Liver (tissue), 9 donors: Measurements from ENCODE around the gene TRIM38. TPM values are rescaled to one million over a fixed set of nuclear protein-coding genes. Genes with fewer than 3 reads are reported as not detected.
"Not testable (repeated sequence)": the region's sequence is repeated elsewhere in the genome, so short reads cannot be mapped to it uniquely, and the experiment has no call there.

Source experiments
- DNase-seq: peaks from one replicate; pipeline ENCODE4 v3.0.0-alpha.2; 2017; ENCODE audit warnings: low spot score
- H3K27ac ChIP-seq, 2 donors: one replicate each; pipeline ENCODE4 v1.7.0; 2013; ENCODE audit warnings: inconsistent platforms in 2 of 2, low read length in 2 of 2, control low read depth in 1 of 2, low read depth in 1 of 2, mild to moderate bottlenecking in 1 of 2
- H3K27me3 ChIP-seq, 4 donors: one replicate each; pipeline versions ENCODE4 v1.6.1 to v1.7.0; 2013; ENCODE audit warnings: low read length in 3 of 4, inconsistent platforms in 1 of 4, mild to moderate bottlenecking in 1 of 4, moderate library complexity in 1 of 4; ENCODE audit not compliant: control insufficient read depth in 4 of 4, insufficient read depth in 4 of 4
- H3K36me3 ChIP-seq, 4 donors: one replicate each; pipeline versions ENCODE4 v1.6.1 to v1.7.0; 2013; ENCODE audit warnings: low read length in 3 of 4, mild to moderate bottlenecking in 3 of 4, low read depth in 1 of 4, moderate library complexity in 1 of 4; ENCODE audit not compliant: control insufficient read depth in 4 of 4, insufficient read depth in 3 of 4
- H3K4me1 ChIP-seq, 4 donors: one replicate each; pipeline versions ENCODE4 v1.6.1 to v1.7.0; 2013; ENCODE audit warnings: low read length in 3 of 4, mild to moderate bottlenecking in 3 of 4, moderate library complexity in 1 of 4; ENCODE audit not compliant: control insufficient read depth in 4 of 4, insufficient read depth in 4 of 4
- H3K4me3 ChIP-seq, 3 donors: one replicate each; pipeline versions ENCODE4 v1.6.1 to v1.7.0; 2013; ENCODE audit warnings: low read length in 3 of 3, control low read depth in 1 of 3, low read depth in 1 of 3, mild to moderate bottlenecking in 1 of 3
- H3K9ac ChIP-seq, 2 donors: one replicate each; pipeline ENCODE4 v1.7.0; 2013; ENCODE audit warnings: low read length in 2 of 2, mild to moderate bottlenecking in 2 of 2, moderate library complexity in 2 of 2, control low read depth in 1 of 2, low read depth in 1 of 2
- H3K9me3 ChIP-seq, 4 donors: one replicate each; pipeline versions ENCODE4 v1.6.1 to v1.7.0; 2013; ENCODE audit warnings: low read length in 3 of 4; ENCODE audit not compliant: control insufficient read depth in 4 of 4
- ATF3 ChIP-seq: IDR thresholded peaks from 2 replicates; pipeline ENCODE4 v1.6.1; 2016; ENCODE audit warnings: antibody characterized with exemption
- CTCF ChIP-seq: fragments of 150-350 bp; IDR thresholded peaks from 2 replicates; pipeline ENCODE4 v1.5.1; 2017; ENCODE audit warnings: improper control_type of control experiment, low read depth, low read length; ENCODE audit not compliant: missing input control
- EGR1 ChIP-seq, 2 donors: IDR thresholded peaks; 2 replicates each; pipeline ENCODE4 v1.6.1; 2016 to 2018; ENCODE audit warnings: antibody characterized with exemption in 2 of 2, low read depth in 2 of 2
- FOXA1 ChIP-seq: IDR thresholded peaks from 2 replicates; pipeline ENCODE4 v1.6.1; 2016; ENCODE audit warnings: antibody characterized with exemption
- FOXA2 ChIP-seq: IDR thresholded peaks from 2 replicates; pipeline ENCODE4 v1.6.1; 2016; ENCODE audit warnings: antibody characterized with exemption
- GABPA ChIP-seq, 2 donors: IDR thresholded peaks in 1 of 2; conservative IDR thresholded peaks in 1 of 2; 2 replicates each; pipeline ENCODE4 v1.6.1; 2016; ENCODE audit warnings: antibody characterized with exemption in 2 of 2, mild to moderate bottlenecking in 1 of 2, moderate library complexity in 1 of 2
- HNF4A ChIP-seq, 2 donors: conservative IDR thresholded peaks; 2 replicates each; pipeline ENCODE4 v1.6.1; 2016; ENCODE audit warnings: antibody characterized with exemption in 2 of 2, mild to moderate bottlenecking in 2 of 2
- HNF4G ChIP-seq: IDR thresholded peaks from 2 replicates; pipeline ENCODE4 v1.6.1; 2016; ENCODE audit warnings: antibody characterized with exemption
- JUND ChIP-seq, 2 donors: IDR thresholded peaks; 2 replicates each; pipeline ENCODE4 v1.6.1; 2016; ENCODE audit warnings: antibody characterized with exemption in 2 of 2
- MAX ChIP-seq: IDR thresholded peaks from 2 replicates; pipeline ENCODE4 v1.6.1; 2016; ENCODE audit warnings: antibody characterized with exemption
- NR2F2 ChIP-seq: IDR thresholded peaks from 2 replicates; pipeline ENCODE4 v1.6.1; 2016; ENCODE audit warnings: antibody characterized with exemption
- RAD21 ChIP-seq, 2 donors: IDR thresholded peaks; 2 replicates each; pipeline ENCODE4 v1.6.1; 2016; ENCODE audit warnings: antibody characterized with exemption in 2 of 2, mild to moderate bottlenecking in 2 of 2
- REST ChIP-seq: IDR thresholded peaks from 2 replicates; pipeline ENCODE4 v1.6.1; 2016; ENCODE audit warnings: antibody characterized with exemption, mild to moderate bottlenecking
- RXRA ChIP-seq, 2 donors: IDR thresholded peaks; 2 replicates each; pipeline ENCODE4 v1.6.1; 2017 to 2018; ENCODE audit warnings: antibody characterized with exemption in 2 of 2, mild to moderate bottlenecking in 1 of 2
- SP1 ChIP-seq: IDR thresholded peaks from 2 replicates; pipeline ENCODE4 v1.6.1; 2018; ENCODE audit warnings: antibody characterized with exemption, mild to moderate bottlenecking
- TAF1 ChIP-seq: conservative IDR thresholded peaks from 2 replicates; pipeline ENCODE4 v1.6.1; 2016; ENCODE audit warnings: antibody characterized with exemption, mild to moderate bottlenecking
- YY1 ChIP-seq: IDR thresholded peaks from 2 replicates; pipeline ENCODE4 v1.6.1; 2016; ENCODE audit warnings: antibody characterized with exemption, mild to moderate bottlenecking
- ZBTB33 ChIP-seq: IDR thresholded peaks from 2 replicates; pipeline ENCODE4 v1.6.1; 2016; ENCODE audit warnings: antibody characterized with exemption
- WGBS: extraction: QIAGEN DNeasy Blood & Tissue Kit; methylation state at CpG from one replicate; pipeline ENCODE4 v1.1.7; 2013; 5-methylcytosine and 5-hydroxymethylcytosine counted together
- polyA plus RNA-seq, 2 donors: library from polyadenylated mRNA; stranded (reverse) in 1 of 2; unstranded in 1 of 2; fragments of 200-250 nt in 1 of 2; fragments of >200 nt in 1 of 2; fragmentation: Nextera tagmentation in 1 of 2; extraction: Ambion mirVana in 1 of 2; gene quantifications; one replicate each; pipeline versions ENCODE4 v1.2.1 to v1.2.3, GENCODE V29; 2013 to 2015
- total RNA-seq, 2 donors: library from RNA; depleted of rRNA; stranded (reverse); fragments of >200 nt; gene quantifications; one replicate each; pipeline ENCODE4 v1.2.3, GENCODE V29; 2014
- donor health status: healthy.
- donor health status: healthy.
- donor health status: healthy.
- donor health status: healthy.
- donor health status: healthy.

Gene TRIM38
- total and polyA plus RNA-seq, 4 donors = 1.5 to 3.9 (median 2.9) TPM

- TF ChIP-seq REST (no peak), RXRA (IDR thresholded peaks at IDR 0.05) (no peak), RAD21 (IDR thresholded peaks at IDR 0.05) (no peak)
Measured at GRCh38 chr6:25946631-25947030, 16.0 kb upstream of the TRIM38 start (continued).

- H3K4me1 ChIP-seq, H3K36me3 ChIP-seq, H3K27ac ChIP-seq, H3K9me3 ChIP-seq, H3K4me3 ChIP-seq, H3K9ac ChIP-seq, H3K27me3 ChIP-seq, DNase-seq: not testable (repeated sequence)
- WGBS = 98% methylated on average over 3 of the region's 3 CpGs
Measured at GRCh38 chr6:25947492-25947891, 15.1 kb upstream of the TRIM38 start.

- H3K4me3 ChIP-seq = no peak overlapping the region
- DNase-seq = no peak
- no peaks in the 10 kb centered on the region for H3K4me1 ChIP-seq
- no peaks in the 10 kb centered on the region for H3K9me3 ChIP-seq
- H3K27ac ChIP-seq = no peak overlapping the region
- H3K9ac ChIP-seq = no peak overlapping the region
- no peaks in the 10 kb centered on the region for H3K27me3 ChIP-seq
- no peak for TF ChIP-seq NR2F2
- no peak for TF ChIP-seq GABPA (IDR thresholded peaks at IDR 0.05 in 1 of 2, conservative IDR thresholded peaks at IDR 0.05 in 1 of 2)
- TF ChIP-seq HNF4G = no peak
- no peak for TF ChIP-seq ATF3
- TF ChIP-seq FOXA1 = no peak
- TF ChIP-seq REST = no peak
- no peak for TF ChIP-seq SP1
- no peak for TF ChIP-seq RAD21 (IDR thresholded peaks at IDR 0.05)
- no peak for TF ChIP-seq EGR1 (IDR thresholded peaks at IDR 0.05; ENCODE audit: low read depth in 2 of 2)
- no peak for TF ChIP-seq MAX
- TF ChIP-seq RXRA (IDR thresholded peaks at IDR 0.05) = no peak
- TF ChIP-seq JUND (IDR thresholded peaks at IDR 0.05) = no peak
- no peak for TF ChIP-seq HNF4A (conservative IDR thresholded peaks at IDR 0.05)
- no peak for TF ChIP-seq FOXA2
- TF ChIP-seq YY1 = no peak
- no peak for TF ChIP-seq CTCF
- TF ChIP-seq ZBTB33 = no peak
- TF ChIP-seq TAF1 = no peak
- WGBS = 85% methylated on average over 1 of the region's 1 CpG
- no peaks in the 10 kb centered on the region for H3K36me3 ChIP-seq
Measured at GRCh38 chr6:25949695-25950094, 12.9 kb upstream of the TRIM38 start.
